Measurements from ENCODE around the gene XPNPEP3.
A peak's percentile ranks its signal among the peaks of the same experiment; 100 is the strongest.

Gene XPNPEP3

DNA sequence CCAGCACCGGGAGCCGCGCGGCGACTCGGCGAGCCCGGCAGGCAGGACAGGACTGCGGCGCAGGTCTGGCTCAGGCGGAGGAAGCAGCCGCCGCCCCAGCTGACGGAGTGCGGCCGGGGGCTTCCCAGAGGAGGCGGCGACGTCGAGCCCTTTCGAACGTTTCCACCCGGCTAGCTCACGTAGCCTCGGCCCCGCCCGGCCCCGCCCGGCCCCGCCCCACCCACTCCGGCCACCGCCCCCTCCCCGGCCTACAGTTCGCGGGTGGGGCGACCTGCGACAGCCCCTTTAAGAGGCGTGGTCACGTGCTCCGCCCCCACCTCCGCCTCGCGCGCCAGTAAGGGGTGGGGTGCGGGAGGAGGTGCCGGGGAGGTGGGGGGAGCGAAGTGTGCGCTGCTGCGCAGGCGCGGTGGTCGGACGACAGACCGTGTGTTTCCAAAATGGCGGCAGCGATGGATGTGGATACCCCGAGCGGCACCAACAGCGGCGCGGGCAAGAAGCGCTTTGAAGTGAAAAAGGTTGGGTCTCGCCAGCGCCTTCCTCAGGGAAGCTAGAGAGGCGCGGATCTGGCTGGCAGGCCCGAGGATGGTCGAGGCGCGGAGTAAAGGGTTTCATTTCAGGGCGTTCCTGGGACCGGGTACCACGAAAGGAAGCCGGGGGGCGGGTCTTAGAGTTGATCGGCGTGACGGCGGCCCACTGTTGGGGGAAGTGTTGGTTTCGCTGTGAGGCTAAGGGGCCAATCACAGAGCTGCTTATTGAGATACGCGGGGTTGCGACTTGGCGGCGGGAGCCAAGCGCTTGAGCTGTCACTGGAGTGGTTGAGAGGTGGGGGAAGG, 94.2 kb downstream of the XPNPEP3 start, which contains the start of gene RBX1:
Gene RBX1, plus strand, starts transcription at position 417 of the 833 bp plus-strand sequence. Its CDS starts 21 bp downstream, at position 438.
- DNase-seq, result peak; percentile 99

DNA sequence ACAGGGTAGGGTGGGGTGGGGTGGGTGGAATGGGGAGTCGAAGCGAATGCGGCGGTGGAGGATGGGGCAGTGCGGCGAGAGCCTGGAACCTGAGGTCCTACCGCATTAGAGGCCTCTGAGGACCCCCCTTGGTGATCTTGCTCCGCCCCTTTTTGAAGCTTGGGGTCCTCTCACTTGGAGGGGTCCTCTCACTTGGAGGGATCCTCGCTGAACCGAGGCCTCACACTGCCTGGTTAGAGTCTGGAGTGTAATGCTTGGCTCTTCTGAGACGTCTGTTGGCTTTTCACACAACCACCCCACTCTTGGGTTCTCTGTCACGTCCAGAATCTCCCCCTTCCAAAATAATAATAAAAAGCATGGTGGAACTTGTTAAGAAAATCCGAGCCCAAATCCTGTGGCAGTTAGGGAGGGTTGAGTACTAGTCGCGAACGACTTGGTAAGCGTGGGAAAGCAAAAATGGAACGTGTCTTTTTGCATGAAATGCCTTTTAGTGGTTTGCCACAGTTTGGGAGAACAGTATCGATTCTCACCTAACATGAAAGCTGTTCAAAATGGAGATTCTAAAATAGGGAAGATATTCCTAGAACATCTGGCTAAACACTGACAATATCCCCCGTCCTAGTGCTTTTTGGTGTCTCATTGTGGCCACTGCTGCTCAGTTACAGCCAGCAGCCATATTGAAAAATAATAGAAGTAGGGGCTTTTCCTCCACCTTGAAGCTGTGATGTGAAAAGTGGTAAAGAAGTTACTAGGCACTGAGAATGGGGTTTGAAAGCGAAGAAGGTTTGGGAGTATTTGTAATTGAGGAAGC, 95.1 kb downstream of the XPNPEP3 start:
- no peak for DNase-seq

DNA sequence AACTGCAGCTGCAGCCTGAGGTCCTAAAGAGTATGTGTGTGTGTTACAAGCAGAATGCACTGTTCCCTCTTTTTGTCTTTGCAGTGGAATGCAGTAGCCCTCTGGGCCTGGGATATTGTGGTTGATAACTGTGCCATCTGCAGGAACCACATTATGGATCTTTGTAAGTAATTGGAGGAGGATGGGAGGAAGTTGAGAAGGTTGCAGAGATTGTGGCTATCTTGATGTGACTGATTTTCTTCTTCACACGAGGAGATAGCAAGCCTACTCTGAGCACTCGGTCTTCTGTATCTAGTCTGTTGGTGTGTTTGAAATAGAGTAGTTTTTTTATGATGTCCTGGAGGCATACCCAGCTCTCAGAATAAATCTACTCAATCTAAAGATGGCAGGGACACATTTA, 96.5 kb downstream of the XPNPEP3 start:
- peak; percentile 20 for DNase-seq

DNA sequence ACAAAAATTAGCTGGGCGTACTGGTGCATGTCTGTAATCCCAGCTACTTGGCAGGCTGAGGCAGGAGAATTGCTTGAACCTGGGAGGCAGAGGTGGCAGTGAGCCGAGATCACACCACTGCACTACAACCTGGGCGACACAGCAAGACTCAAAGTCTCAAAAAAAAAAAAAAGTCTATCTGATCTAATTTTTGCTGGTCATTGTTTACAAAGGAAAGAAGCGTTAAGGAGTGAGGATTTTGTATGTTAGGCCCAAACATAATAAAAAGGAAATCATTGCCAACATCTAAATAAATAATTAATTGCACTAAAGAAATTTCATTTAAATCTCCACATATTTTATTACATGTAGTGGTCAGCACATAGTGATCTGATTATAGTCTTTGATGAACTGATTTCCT, 97.2 kb downstream of the XPNPEP3 start:
- no peak for DNase-seq

DNA sequence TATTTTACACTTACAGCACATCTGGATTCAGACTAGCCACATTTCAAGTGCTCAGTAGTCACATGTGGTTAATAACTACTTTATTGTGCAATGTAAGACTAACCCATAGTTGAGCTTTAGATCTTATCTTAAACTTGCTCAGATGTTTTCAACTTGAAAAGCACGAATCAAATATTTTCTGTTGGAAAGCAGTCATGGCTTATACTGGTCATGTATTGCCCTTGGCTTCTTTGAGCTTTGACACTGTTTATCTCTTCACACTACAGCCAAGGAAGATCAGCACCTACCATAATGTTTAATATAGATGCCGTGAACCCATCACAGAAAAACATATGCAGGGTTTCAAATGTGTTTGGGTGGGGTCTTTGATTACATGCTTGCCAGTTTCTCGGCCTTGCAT, 98.6 kb downstream of the XPNPEP3 start:
- DNase-seq, result peak; percentile 16

DNA sequence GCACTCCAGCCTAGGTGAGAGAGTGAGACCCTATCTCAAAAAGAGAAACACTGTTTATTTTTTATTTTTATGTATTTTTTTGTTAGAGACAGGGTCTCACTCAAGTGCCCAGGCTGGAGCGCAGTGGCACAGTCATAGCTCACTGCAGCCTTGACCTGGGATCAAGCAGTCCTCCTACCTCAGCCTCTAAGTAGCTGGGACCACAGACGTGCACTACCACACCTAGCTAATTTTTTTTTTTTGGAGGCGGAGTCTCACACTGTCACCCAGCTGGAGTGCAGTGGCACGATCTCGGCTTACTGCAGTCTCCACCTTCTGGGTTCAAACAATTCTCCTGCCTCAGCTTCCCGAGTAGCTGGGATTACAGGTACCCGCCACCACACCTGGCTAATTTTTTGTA, 100.7 kb downstream of the XPNPEP3 start:
- no peak for DNase-seq

DNA sequence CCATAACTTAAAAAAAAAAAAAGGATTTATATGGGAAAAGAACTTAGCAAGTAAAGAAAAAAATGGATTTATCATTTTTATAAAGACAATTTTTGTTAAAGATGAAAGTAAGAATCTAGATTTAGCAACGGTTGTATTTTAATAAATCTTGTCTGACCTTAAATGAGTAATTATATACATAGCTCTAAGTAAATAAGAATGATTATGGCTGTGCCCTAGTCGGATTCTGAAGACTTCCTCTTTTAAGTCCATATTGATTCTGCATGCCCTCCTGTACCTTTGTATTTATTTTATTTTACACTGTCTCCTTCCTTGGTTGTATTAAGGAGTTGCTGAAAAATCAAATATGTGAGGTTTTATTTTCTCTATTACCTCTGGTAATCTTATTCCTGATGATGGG, 101.4 kb downstream of the XPNPEP3 start:
- no peak for DNase-seq

DNA sequence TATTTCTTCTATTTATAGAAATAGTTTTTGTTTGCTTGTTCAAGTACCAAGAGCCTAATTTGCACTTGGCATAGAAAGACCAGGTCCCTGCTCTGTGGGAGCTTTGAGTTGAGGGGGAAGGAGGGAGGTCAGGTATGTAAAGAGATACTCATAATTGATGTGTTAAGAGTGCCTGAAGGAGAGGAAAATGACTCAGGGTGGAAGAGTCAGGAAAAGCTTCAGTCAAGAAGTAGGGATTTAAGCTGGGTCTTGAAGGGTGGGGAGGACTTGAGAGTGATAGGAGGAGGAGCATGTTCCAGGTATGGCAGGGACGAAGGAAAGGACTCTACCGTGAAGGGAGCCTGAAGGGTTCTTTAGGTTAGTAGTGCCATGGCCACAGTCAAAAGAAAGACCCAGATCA, 103.2 kb downstream of the XPNPEP3 start:
- DNase-seq, result no peak

DNA sequence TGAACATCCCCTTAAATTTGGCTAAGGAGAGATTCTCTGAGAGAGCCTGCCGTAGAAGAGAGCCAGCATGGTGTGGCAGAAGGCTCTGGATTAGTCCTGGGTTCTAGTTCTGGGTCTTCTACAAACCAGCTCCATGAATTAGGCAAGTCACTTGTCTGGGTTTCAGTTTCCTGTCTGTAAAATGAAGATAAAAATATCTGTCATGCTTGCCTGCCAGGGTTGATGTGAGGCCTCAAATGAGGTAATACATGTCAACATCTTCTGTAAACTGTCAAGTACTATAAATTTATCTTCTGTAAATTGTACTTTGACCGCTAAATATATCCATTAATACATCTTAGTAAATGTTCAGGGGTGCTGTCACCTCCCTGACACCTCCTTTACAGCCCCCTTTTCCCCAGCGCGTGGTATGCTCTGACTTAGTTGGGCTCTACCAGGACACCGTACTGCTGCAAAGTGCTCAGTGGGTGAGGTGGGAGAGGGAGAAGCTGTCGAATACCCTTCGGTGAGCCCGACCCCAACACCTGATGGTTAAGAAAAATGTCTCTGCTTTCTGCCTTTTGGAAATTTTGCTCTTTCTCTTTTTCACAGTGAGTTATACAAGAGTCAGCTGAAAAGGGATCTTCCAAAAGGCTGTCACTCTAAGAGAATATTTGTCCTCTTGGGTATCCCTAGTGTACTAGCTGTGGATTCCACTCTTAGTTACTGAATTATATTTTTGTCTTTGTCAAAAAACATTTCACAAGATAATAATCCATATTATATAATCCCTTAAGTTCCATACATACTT, 109.2 kb downstream of the XPNPEP3 start:
- DNase-seq, result no peak

DNA sequence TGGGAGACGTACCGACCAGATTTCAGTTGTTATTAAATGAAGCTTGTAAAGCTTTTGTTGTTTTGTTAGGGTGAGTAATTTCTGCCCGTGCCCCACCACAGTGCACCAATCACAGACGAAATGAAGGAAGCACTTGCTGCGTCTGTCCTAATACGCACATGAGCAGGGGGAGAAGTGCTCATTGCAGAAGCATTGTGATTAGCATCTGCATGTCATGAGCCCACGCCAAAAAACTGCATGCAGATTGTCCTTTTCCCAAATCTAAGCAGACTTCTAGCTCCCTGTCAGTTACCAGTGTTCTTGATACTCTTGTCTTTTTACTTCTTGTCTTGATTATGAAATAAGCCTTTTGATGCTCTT, 109.8 kb downstream of the XPNPEP3 start:
- no peak for DNase-seq

DNA sequence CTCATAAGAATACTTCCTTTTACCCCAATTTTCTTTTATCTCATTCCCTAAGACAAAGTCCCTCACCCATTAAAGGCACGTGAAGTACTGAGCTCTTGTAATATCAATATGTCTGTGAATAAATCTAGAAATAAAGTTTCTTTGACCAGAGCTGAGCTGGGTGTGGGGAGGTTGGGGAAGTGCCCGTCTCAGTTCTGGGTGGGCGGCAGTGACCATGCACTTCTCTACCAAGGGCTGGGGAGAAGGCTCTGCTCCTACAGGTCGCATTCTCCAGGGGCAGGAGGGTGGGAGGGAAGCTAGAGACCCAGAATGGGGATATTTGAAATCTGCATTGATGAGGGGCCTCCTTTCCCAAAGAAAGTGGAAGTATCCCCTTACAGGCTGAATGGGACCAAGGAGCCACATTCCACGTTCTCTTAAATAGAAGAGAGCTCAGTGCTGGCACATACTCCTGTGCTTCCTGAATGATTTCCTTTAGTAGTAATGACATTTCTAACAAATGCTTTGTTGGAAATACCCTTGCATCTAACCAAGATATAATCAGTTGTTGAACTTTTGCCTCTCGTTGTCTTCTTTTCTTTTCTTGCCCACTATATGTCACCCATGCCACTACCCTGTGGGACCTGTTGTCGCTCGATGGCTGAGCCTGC, 110.3 kb downstream of the XPNPEP3 start:
- no peak for DNase-seq

DNA sequence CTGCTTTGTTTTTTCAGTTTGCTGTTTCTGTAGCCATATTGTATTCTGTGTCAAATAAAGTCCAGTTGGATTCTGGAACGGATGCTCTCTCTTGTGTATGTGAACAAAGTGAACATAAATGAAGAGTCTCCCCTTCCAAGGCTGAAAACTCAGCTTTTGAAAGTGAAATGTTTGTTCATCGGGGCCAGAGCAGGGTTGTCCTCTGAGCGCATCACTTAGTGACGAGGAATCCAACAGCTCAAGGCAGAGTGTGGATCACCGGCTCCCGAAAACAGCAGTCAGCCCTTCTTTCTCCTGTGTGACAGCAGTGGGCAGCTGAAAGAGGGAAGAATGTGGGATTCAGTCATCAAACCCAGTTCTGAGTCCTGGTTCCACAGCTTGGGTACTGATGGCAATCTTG, 115.6 kb downstream of the XPNPEP3 start:
- no peak for DNase-seq

DNA sequence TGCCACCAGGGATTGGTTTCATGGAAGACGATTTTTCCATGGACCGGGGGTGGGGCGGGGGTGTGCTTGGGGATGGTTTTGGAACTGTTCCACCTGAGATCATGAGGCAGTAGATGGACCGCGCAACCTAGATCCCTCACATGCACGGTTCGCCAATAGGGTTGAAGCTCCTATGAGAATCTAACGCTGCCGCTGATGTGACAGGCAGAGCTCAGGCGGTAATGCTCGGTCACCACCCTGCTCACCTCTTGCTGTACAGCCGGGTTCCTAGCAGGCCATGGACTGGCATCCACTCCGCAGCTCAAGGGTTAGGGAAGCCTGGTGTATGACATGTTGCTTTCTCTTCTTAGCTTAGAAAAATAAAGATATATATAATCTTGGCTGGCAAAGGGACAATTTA, 116.2 kb downstream of the XPNPEP3 start:
- DNase-seq, result no peak

DNA sequence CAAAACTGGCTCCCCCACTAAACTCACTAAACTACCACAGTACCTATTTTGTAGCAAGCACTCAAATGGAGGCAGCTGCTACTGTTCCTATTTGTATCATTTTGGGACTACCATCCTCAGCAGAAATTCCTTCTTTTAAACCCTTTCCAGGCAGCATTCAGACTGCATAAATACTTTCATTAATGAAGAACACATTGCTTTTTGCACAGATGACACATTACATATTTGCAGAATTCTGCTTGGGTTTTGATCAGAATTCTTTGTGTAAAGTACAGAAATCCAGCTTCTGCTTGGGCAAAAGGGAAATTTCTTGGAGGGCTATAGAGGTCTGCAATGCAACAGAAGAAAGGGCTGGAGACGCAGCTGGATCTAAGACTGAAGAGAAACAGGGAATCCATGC, 118.4 kb downstream of the XPNPEP3 start:
- DNase-seq, result peak; percentile 35

DNA sequence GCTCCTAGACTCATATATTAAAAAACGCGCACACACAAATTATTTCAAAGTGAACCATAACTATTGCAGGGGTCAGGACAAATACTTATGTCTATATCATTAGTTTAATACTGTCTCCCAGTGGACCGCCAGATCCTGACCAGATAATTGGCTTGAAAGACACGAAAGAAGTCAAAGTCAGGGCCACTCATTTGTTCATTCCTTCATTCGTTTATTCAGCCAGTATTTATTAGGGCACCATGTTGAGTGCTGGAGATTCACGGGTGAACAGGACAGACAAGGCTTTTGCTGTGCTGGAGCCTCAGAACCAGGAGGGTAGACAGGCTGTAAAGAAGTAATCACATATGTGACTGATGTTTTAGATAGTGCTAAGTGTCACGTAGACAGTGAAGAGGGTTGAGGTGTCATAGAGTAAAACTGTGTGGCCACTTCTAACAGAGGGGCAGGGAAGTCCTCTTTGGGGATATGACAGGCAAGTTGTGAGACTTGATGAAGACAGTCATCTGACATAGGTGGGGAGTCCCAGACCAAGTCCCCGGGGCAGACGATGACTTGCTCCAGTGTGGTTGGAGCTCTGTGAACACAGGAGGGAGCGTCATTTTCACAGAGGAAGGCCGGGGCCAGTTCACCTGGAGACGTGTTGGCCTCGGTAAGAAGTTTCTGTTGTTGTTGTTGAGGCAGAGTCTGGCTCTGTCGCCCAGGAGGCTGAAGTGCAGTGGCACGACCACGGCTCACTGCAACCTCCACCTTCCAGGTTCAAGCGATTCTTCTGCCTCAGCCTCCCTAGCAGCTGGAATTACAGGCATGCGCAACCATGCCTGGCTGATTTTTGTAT, 120.1 kb downstream of the XPNPEP3 start:
- DNase-seq, result no peak

DNA sequence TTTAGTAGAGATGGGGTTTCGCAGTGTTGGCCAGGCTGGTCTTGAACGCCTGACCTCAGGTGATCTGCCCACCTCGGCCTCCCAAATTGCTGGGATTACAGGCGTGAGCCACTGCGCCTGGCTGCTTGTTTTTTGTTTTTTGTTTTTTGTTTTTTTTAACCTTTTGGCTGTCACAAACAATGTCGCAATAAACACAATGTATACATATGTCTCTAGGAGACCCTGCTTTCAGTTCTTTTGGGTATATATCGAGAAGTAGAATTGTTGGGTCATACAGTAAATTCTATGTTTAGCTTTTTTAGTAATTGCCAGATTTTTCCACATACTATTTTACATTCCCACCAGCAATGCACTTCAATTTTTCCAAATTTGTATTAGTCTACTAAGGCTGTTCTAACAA, 122.2 kb downstream of the XPNPEP3 start:
- no peak for DNase-seq

DNA sequence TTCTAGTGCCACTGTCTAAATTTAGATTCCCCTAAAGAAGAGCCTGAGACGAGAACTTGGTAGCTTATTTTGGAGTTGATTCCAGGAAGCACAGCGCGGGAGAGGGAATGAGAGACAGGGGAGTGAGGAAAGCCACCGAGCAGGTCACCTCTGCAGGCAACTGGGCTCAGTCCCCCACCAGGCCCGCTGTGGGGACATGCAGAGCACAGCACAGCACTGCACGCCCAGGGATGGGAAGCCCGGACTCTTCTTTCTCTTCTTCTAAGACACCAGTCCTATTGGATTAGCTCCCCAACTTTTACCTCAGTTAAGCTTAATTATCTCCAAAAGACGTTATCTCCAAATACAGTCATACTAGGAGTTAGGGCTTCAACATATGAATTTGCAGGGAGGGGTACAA, 122.9 kb downstream of the XPNPEP3 start:
- DNase-seq, result no peak

All from fibroblast of skin of right biceps (primary cell).